ENCODE data around the gene DPEP3. TPM values are rescaled to one million over a fixed set of nuclear protein-coding genes. Genes with fewer than 3 reads are reported as not detected.
"Not testable (repeated sequence)": the region's sequence is repeated elsewhere in the genome, so short reads cannot be mapped to it uniquely, and the experiment has no call there.

The DPEP3 gene
- total RNA-seq, 4 donors from 2014 or later: 0.15 to 0.26 TPM; not detected in 2

GRCh38 chr16:67996666-67997065, 16.4 kb upstream of the DPEP3 start:
- intact Hi-C loops (cut with DNase I; ENCODE audit: low total_unique reads): loop anchor here (10.0 kb wide), 1 partner anchor 228 kb away; no protein-coding TSS in a partner anchor
- no peak for TF ChIP-seq CTCF (IDR thresholded peaks at IDR 0.05)
- TF ChIP-seq POLR2A (IDR thresholded peaks at IDR 0.05): no peak

GRCh38 chr16:67995423-67995822, 15.1 kb upstream of the DPEP3 start:
- H3K4me3 ChIP-seq (ENCODE audit: low read depth, poor library complexity, severe bottlenecking): no peak overlapping the region
- no peak for TF ChIP-seq POLR2A (IDR thresholded peaks at IDR 0.05)
- intact Hi-C loops (cut with DNase I; ENCODE audit: low total_unique reads): loop anchor here (10.0 kb wide), 1 partner anchor 229 kb away; no protein-coding TSS in a partner anchor
- no peak for DNase-seq (ENCODE audit: low spot score in 2 of 2)
- WGBS, 2 donors: 62 to 65% methylated on average over 5 of the region's 5 CpGs

More at GRCh38 chr16:67996666-67997065, 16.4 kb upstream of the DPEP3 start:
- WGBS, 2 donors: 90 to 92% methylated on average over 5 of the region's 5 CpGs
- H3K4me3 ChIP-seq (ENCODE audit: low read depth, poor library complexity, severe bottlenecking): no peak overlapping the region
- no peak for DNase-seq (ENCODE audit: low spot score in 2 of 2)

GRCh38 chr16:67994040-67994408, 13.7 kb upstream of the DPEP3 start:
- H3K4me3 ChIP-seq (ENCODE audit: low read depth, poor library complexity, severe bottlenecking); DNase-seq (ENCODE audit: low spot score in 2 of 2): not testable (repeated sequence)
- WGBS, 2 donors: 74 to 80% methylated on average over 2 of the region's 6 CpGs
- intact Hi-C loops (cut with DNase I; ENCODE audit: low total_unique reads): loop anchor here (5.0 to 10.0 kb wide), 2 partner anchors 48 to 231 kb away; no protein-coding TSS in a partner anchor

- 11 to 15% methylated on average over 32 to 39 of the region's 39 CpGs for WGBS, 2 donors
- peak; percentile 54 to 94 for DNase-seq (ENCODE audit: low spot score in 2 of 2)
- TF ChIP-seq POLR2A (IDR thresholded peaks at IDR 0.05): no peak
- peak in 2 of 3 donors; percentile 94 to 99 for TF ChIP-seq CTCF (IDR thresholded peaks at IDR 0.05)
- intact Hi-C loops (cut with DNase I; ENCODE audit: low total_unique reads): loop anchor here (5.0 to 10.0 kb wide), 2 partner anchors 49 to 231 kb away; no protein-coding TSS in a partner anchor
- no peak overlapping the region for H3K4me3 ChIP-seq (ENCODE audit: low read depth, poor library complexity, severe bottlenecking)
Measured at GRCh38 chr16:67993207-67994039, 13.1 kb upstream of the DPEP3 start.

GRCh38 chr16:67992661-67993206, 12.4 kb upstream of the DPEP3 start:
- WGBS, 2 donors: 63 to 73% methylated on average over 9 to 20 of the region's 20 CpGs

GRCh38 chr16:67990018-67990386, 9.7 kb upstream of the DPEP3 start:
- TF ChIP-seq CTCF (IDR thresholded peaks at IDR 0.05) (no peak), POLR2A (IDR thresholded peaks at IDR 0.05) (no peak)
- intact Hi-C loops (cut with DNase I; ENCODE audit: low total_unique reads): loop anchor here (5.0 to 10.0 kb wide), 2 partner anchors 52 to 235 kb away; no protein-coding TSS in a partner anchor
- no peak overlapping the region for H3K4me3 ChIP-seq (ENCODE audit: low read depth, poor library complexity, severe bottlenecking)
- DNase-seq (ENCODE audit: low spot score in 2 of 2): no peak
- WGBS, 2 donors: 89 to 96% methylated on average over 6 of the region's 6 CpGs

More at GRCh38 chr16:67992661-67993206, 12.4 kb upstream of the DPEP3 start:
- intact Hi-C loops (cut with DNase I; ENCODE audit: low total_unique reads): loop anchor here (5.0 to 10.0 kb wide), 2 partner anchors 50 to 232 kb away; no protein-coding TSS in a partner anchor
- TF ChIP-seq CTCF (IDR thresholded peaks at IDR 0.05) (no peak), POLR2A (IDR thresholded peaks at IDR 0.05) (no peak)
- no peak overlapping the region for H3K4me3 ChIP-seq (ENCODE audit: low read depth, poor library complexity, severe bottlenecking)
- DNase-seq (ENCODE audit: low spot score in 2 of 2): peak in 1 of 2 donors; percentile 88
